GM12878 (cell line): ENCODE measurements around the gene RAB34. TPM values are rescaled to one million over a fixed set of nuclear protein-coding genes. Genes with fewer than 3 reads are reported as not detected.
A peak's percentile ranks its signal among the peaks of the same experiment; 100 is the strongest.

Experiments used
- MLLT1 ChIP-seq: fragments of 450-650 bp; IDR thresholded peaks from 2 replicates; pipeline ENCODE4 v1.6.1; 2016; ENCODE audit warnings: mild to moderate bottlenecking
- NFYB ChIP-seq: IDR thresholded peaks from 2 replicates; pipeline ENCODE4 v1.6.1; 2011; ENCODE audit warnings: low read depth, mild to moderate bottlenecking, low read length, improper control_type of control experiment, moderate library complexity; ENCODE audit not compliant: insufficient read depth
- PRDM15 ChIP-seq: fragments of 450-650 bp; formaldehyde crosslinking; IDR thresholded peaks from 2 replicates; pipeline ENCODE4 v1.4.0; 2020; ENCODE audit warnings: mild to moderate bottlenecking, moderate library complexity
- SIX5 ChIP-seq: IDR thresholded peaks from 2 replicates; pipeline ENCODE4 v1.6.1; 2011; ENCODE audit warnings: mild to moderate bottlenecking, low read depth, low read length, moderate library complexity; ENCODE audit not compliant: severe bottlenecking
- TCF3 ChIP-seq: IDR thresholded peaks from 2 replicates; pipeline ENCODE4 v1.6.1; 2012; ENCODE audit warnings: low read depth, mild to moderate bottlenecking, low read length, borderline replicate concordance; ENCODE audit not compliant: insufficient read depth
- polyA plus RNA-seq, 11 experiments: library from polyadenylated mRNA; depleted of rRNA in 4 of 11; unstranded in 6 of 11; stranded (reverse) in 5 of 11; fragments of >200 nt; fragmentation: Nextera tagmentation in 4 of 11; fragmentation: Illumina TruSeq in 1 of 11; extraction: Ambion mirVana in 4 of 11; extraction: Trizol in 1 of 11; gene quantifications; 1 replicate in 1 of 11; 2 replicates in 10 of 11; pipeline versions ENCODE4 v1.2.1 to v1.2.3, GENCODE V29; 2011 to 2016; ENCODE audit warnings: inconsistent platforms in 2 of 11, missing spikeins in 2 of 11, low read depth in 1 of 11
- total RNA-seq, 4 experiments: library from RNA; depleted of rRNA in 3 of 4; stranded (reverse); fragments of >200 nt in 3 of 4; fragmentation: Illumina TruSeq in 1 of 4; extraction: Trizol in 1 of 4; gene quantifications; 2 replicates each; pipeline versions ENCODE4 v1.2.1 to v1.2.3, GENCODE V29; 2013 to 2021
- TF ChIP-seq, protein P1 (sequence below): IDR thresholded peaks from 2 replicates; pipeline ENCODE4 v1.6.1; 2011; ENCODE audit warnings: borderline replicate concordance, low read depth, mild to moderate bottlenecking, moderate library complexity, low read length; ENCODE audit not compliant: insufficient read depth, poor library complexity, severe bottlenecking

The RAB34 gene
- total and polyA plus RNA-seq, 10 of the 15 experiments (the other 5 are each of a cell fraction or from before 2014, with no cell fraction given) = 0.37 to 46.4 (median 32.8) TPM

- no peak for TF ChIP-seq PRDM15
- TF ChIP-seq, protein P1, sequence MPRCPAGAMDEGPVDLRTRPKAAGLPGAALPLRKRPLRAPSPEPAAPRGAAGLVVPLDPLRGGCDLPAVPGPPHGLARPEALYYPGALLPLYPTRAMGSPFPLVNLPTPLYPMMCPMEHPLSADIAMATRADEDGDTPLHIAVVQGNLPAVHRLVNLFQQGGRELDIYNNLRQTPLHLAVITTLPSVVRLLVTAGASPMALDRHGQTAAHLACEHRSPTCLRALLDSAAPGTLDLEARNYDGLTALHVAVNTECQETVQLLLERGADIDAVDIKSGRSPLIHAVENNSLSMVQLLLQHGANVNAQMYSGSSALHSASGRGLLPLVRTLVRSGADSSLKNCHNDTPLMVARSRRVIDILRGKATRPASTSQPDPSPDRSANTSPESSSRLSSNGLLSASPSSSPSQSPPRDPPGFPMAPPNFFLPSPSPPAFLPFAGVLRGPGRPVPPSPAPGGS = no peak
- TF ChIP-seq NFYB = no peak
- TF ChIP-seq MLLT1 = peak; percentile 43; the same call in 1 of the 2 replicates
- TF ChIP-seq SIX5 = no peak
- peak; percentile 75 for TF ChIP-seq TCF3
Observed at GRCh38 chr17:28726627-28727491, 9.2 kb upstream of the RAB34 start (continued).
